ENCODE data around the gene GATD1. TPM values are rescaled to one million over a fixed set of nuclear protein-coding genes. Genes with fewer than 3 reads are reported as not detected.

Gene GATD1
- total and polyA plus RNA-seq, 9 of the 15 experiments (the other 6 are each of a cell fraction or from before 2014, with no cell fraction given), result 2.8 to 144 (median 36.9) TPM

DNA sequence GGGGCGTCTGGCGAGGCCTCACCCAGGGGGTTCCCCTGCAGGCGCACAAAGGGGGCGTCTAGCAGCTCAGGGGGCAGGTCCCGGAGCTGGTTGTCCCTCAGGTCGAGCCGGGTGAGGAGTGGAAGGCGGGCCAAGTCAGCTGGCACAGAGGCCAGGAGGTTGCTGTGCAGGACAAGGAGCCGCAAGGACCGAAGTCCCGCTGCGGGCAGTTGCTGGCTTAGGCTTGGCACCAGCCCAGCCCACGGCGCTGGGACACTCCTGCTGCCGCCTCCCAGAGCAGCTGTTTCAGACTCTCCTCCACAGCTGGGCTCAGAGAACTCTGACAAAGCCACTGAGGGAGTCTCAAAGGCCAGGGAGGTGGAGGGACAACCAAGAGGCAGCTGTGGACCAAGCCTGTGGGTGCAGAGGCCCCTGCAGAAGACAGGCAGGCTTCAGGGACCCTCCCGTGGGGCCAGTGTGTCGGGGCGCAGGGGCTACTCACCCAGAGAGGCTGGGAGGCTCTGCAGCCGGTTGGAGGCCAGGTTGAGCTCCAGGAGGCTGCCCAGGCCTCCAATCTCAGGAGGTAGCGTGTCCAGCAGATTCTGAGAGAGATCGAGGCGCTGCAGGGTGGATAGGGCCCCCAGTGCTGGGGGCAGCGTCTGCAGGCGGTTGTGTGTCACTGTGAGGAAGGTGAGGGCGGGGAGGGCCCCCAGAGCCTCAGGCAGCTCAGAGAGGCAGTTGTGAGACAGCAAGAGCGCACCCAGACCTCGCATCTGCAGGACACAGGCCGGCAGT, 25.6 kb upstream of the GATD1 start (continued):
- TF ChIP-seq DMBX1 (CRISPR knock-in tag; IDR thresholded peaks at IDR 0.05; ENCODE audit: borderline replicate concordance), result no peak
- TF ChIP-seq HEY1 (CRISPR knock-in tag; IDR thresholded peaks at IDR 0.05; ENCODE audit: borderline replicate concordance), result no peak
- TF ChIP-seq, protein P1, sequence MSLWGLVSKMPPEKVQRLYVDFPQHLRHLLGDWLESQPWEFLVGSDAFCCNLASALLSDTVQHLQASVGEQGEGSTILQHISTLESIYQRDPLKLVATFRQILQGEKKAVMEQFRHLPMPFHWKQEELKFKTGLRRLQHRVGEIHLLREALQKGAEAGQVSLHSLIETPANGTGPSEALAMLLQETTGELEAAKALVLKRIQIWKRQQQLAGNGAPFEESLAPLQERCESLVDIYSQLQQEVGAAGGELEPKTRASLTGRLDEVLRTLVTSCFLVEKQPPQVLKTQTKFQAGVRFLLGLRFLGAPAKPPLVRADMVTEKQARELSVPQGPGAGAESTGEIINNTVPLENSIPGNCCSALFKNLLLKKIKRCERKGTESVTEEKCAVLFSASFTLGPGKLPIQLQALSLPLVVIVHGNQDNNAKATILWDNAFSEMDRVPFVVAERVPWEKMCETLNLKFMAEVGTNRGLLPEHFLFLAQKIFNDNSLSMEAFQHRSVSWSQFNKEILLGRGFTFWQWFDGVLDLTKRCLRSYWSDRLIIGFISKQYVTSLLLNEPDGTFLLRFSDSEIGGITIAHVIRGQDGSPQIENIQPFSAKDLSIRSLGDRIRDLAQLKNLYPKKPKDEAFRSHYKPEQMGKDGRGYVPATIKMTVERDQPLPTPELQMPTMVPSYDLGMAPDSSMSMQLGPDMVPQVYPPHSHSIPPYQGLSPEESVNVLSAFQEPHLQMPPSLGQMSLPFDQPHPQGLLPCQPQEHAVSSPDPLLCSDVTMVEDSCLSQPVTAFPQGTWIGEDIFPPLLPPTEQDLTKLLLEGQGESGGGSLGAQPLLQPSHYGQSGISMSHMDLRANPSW (CRISPR knock-in tag; IDR thresholded peaks at IDR 0.05), result no peak
- TF ChIP-seq, protein P2, sequence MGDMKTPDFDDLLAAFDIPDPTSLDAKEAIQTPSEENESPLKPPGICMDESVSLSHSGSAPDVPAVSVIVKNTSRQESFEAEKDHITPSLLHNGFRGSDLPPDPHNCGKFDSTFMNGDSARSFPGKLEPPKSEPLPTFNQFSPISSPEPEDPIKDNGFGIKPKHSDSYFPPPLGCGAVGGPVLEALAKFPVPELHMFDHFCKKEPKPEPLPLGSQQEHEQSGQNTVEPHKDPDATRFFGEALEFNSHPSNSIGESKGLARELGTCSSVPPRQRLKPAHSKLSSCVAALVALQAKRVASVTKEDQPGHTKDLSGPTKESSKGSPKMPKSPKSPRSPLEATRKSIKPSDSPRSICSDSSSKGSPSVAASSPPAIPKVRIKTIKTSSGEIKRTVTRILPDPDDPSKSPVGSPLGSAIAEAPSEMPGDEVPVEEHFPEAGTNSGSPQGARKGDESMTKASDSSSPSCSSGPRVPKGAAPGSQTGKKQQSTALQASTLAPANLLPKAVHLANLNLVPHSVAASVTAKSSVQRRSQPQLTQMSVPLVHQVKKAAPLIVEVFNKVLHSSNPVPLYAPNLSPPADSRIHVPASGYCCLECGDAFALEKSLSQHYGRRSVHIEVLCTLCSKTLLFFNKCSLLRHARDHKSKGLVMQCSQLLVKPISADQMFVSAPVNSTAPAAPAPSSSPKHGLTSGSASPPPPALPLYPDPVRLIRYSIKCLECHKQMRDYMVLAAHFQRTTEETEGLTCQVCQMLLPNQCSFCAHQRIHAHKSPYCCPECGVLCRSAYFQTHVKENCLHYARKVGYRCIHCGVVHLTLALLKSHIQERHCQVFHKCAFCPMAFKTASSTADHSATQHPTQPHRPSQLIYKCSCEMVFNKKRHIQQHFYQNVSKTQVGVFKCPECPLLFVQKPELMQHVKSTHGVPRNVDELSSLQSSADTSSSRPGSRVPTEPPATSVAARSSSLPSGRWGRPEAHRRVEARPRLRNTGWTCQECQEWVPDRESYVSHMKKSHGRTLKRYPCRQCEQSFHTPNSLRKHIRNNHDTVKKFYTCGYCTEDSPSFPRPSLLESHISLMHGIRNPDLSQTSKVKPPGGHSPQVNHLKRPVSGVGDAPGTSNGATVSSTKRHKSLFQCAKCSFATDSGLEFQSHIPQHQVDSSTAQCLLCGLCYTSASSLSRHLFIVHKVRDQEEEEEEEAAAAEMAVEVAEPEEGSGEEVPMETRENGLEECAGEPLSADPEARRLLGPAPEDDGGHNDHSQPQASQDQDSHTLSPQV (IDR thresholded peaks at IDR 0.05), result no peak
- no peak for TF ChIP-seq CEBPB (tag; IDR thresholded peaks at IDR 0.05)
- no peak for TF ChIP-seq ZFP36 (IDR thresholded peaks at IDR 0.05; ENCODE audit: low read depth, low read length, partially characterized antibody)
- TF ChIP-seq ZNF224 (CRISPR knock-in tag; IDR thresholded peaks at IDR 0.05), result no peak

Data from K562 (cell line).